HG03066 (cell line): Measurements from ENCODE around the gene ASIP.
A peak's percentile ranks its signal among the peaks of the same experiment; 100 is the strongest.
"Not testable (repeated sequence)": the region's sequence is repeated elsewhere in the genome, so short reads cannot be mapped to it uniquely, and the experiment has no call there.

Experiments
- ATAC-seq: cut with Tn5 transposase; IDR thresholded peaks from one replicate; pipeline ENCODE4 v1.9.1; 2021; ENCODE audit warnings: low read depth; ENCODE audit not compliant: unreplicated experiment

The ASIP gene

DNA sequence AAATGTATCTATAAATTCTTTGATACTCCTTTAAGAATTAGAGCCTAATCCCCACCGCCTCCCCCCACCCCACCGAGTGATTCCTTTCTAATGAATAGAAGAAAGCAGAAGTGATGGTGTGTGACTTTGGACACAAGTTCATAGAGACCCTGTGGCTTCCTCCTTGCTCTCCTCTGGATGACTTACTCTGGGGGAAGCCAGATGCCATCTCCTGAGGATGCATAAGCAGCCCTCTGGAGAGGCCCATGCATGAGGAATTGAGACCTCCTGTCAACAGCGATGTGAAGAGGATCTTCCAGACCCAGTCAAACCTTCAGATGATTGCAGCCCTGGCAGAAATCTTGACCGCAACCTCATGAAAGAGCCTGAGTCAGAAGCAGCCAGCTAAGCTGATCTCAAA lies 40.8 kb downstream of the ASIP start:
- ATAC-seq, result no peak

DNA sequence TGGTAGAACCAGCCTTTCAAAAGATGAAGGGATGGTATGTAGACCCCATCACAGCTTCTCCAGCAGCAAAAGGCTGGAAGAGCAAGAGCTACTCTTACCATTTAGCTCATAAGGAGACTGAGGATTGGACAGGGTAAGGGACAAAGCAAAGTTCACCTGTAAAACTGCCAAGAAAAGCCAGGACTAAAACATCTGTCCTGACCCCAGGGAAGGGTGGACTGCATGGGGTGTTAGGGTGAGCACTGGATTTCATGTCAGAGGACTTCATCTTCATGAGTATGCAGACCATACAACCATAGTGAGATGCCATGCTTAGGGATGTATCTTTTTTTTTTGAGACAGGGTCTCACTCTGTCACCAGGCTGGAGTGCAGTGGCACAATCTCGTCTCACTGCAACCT lies 42.6 kb downstream of the ASIP start:
- ATAC-seq, result no peak

DNA sequence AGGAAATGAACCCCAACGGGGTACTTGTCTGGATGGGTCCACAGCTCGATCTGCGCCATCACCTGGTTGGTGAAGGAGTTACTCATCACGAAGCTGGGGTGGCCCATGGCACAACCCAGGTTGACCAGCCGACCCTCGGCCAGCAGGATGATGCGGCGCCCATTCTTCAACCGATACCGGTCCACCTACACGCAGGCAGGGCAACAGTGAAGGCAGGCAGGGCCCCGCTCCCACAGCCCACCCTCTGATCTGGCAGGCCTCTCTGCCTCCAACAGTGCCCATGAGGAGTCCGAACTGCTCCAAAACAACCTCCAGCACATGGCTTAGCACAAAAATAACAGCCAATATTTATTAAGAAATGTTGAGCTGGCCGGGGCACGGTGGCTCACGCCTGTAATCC lies 44.2 kb downstream of the ASIP start:
- no peak for ATAC-seq

DNA sequence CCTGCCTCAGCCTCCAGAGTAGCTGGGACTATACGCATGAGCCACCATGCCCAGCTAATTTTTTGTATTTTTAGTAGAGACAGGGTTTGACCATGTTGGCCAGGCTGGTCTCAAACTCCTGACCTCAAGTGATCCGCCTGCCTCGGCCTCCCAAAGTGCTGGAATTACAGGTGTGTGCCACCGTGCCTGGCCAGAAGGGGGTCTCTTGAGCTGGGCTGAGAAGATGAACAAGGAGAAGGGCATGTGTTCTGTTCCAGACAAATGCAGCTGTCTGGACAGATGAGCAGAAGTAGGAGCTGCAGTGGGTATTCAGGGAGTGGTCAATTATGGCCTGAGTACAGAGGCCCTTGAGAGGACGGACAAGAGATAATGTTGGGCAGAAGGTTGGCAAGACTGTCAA lies 46.3 kb downstream of the ASIP start:
- ATAC-seq, result not testable (repeated sequence)

DNA sequence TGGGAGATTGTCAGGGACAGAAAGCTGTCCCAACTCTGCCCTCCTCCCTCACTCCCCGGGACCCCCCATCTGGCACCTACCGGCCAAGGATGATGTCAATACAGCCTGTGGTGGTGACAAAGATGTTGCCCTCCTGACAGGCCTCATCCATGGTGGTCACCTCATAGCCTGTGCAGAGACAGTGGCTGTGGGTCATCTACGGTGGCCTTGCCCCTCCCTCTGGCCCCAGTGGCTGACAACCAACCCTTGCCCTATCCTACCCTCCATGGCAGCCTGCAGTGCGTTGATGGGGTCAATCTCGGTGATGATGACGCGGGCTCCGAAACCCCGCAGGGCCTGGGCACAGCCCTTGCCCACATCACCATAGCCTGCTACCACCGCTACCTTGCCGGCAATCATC lies 49.2 kb downstream of the ASIP start:
- no peak for ATAC-seq

DNA sequence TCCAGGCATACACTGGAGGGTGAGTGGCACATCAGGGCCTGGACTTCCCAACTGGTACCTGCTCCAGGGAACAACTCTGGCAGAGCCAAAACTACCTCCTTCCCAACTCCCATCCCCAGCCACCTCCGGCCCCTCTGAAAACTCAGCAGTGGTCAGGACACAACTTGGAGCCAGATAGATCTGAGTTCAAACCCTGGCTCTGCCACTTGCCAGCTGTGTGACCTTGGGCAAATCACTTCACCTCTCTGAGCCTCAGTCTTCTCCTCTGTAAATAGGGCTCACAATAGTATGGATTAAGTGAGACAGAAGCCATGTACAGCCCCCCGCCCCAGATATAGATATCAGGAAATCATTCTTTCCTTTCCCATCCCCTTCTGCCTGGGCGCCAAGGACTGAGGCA lies 51.3 kb downstream of the ASIP start:
- ATAC-seq, result no peak

DNA sequence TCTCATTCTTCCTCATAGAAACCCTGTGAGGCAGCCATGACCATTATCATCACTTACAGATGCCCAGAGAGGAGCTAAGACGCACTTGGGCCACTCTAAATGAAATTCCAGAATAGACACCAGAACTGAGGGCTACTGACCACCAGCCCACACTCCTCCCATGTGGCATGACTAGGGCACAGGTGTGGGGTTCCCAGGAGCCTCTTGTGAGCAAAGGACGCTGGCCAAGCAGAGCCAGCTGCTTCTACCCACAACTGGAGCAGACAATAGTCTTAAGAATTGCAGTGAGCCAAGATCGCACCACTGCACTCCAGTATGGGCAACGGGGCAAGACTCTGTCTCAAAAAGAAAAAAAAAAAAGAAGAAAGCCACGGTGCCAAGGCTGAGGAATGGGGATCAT lies 51.9 kb downstream of the ASIP start:
- no peak for ATAC-seq

DNA sequence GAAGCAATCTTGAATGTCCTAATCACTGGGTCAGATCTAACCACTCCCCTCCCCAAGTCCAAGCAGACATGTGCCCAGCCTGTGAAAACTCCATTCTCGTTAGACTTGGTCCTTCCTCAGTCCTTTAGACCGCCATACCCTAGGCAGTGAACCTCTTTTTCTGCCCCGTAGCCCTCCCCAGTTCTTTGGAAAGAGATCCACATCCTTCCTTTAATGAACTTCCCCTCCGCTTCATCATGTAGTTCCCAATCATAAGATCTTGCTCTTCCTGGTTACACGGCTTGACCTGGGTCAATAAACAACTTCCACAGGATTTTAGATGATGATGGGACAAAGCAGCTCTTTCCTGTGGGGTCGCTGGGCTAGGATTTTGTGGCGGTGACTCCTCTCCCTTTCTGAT lies 52.4 kb downstream of the ASIP start:
- no peak for ATAC-seq

DNA sequence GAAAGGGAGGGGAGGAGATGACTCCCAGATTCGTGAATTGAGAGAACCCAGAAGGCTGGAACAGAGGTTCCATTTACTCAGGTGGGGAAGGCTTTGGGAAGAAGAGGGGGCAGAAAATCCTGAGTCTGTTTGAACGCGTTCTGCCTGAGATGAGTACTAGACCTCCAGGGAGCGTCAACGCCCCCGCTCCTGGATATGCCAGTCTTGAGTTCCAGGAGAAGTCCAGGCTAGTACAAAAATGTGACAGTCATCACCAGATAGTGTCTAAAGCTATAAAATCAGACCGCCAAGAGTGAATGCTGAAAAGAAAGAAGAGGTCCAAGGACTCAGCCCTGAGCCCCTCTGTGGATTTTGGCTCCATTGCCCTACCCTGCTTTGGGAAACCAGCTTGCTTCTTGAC lies 53.3 kb downstream of the ASIP start:
- no peak for ATAC-seq

DNA sequence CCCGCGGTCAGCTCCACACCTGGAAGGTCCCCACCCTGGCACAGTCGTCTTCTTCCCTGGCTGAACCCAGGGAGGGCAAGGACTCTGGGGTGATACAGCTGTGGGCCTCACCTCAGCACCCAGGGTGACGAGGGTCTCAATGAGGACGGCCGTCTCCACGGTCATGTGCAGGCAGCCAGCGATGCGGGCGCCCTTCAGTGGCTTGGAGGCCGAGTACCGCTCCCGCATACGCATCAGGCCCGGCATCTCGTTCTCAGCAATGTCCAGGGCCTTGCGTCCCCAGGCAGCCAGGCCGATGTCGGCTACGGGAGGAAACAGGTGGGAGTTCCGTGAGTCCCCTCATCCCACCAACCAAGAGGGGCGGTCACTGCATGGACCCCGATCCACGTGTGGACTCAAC lies 54.1 kb downstream of the ASIP start:
- no peak for ATAC-seq

DNA sequence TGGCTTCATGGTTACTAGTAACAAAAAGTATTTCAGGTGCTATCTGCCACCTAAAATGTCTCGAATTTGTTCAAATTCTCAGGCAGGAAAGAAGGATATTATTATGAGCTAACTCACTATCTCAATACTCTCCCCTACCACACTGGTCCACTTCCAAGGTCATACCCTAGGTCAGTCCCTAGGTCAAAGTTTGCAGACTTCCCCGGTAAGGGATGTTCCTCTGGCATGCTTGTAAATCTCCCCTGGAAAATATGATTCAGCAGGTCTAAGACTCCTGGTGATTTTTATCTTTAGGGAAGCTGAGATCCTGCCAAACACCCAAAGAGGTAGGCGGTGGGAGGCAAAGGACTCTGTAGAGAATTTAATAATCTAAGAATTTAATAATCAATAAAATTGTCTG lies 55.2 kb downstream of the ASIP start:
- no peak for ATAC-seq

DNA sequence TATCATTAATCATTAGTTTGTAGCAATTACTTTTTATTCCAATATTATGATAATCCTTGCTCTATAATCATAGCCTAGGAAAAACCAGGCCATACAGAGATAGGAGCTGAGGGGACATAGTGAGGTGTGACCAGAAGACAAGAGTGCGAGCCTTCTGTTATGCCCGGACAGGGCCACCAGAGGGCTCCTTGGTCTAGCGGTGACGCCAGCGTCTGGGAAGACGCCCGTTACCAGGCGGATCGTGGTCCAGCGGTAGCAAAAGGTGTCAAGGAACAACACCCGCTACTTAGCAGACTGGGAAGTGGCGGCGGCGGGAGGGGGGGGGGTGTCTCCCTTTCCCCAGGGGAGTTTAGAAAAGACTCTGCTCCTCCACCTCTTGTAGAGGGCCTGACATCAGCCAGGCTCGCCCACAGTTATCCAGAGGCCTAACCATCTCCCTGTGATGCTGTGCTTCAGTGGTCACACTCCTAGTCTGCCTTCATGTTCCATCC lies 57.1 kb downstream of the ASIP start:
- not testable (repeated sequence) for ATAC-seq

DNA sequence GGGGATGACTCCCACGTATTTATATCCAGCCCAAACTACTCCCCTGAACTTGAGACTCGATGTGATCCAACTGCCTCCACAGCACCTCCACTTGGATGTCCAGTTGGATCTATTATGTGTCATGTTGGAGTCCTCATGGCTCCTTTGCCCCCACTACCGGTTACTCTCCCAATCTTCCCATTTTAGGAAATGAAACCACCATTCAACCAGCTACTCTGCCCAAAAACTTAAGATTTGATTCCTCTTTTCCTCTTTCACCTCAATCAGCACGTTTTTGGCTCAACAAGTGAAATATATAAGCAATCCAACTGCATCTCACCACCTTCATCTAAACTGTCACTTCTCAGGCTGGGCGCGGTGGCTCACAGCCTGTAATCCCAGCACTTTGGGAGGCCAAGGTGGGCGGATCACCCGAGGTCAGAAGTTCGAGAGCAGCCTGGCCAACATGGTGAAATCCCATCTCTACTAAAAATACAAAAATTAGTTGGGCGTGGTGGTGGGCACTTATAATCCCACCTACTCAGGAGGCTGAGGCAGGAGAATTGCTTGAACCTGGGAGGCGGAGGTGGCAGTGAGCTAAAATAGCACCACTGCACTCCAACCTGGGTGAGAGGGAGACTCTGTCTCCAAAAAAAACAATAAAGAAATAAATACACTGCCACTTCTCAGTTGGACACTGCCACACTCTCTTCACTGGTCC lies 58.5 kb downstream of the ASIP start:
- no peak for ATAC-seq

DNA sequence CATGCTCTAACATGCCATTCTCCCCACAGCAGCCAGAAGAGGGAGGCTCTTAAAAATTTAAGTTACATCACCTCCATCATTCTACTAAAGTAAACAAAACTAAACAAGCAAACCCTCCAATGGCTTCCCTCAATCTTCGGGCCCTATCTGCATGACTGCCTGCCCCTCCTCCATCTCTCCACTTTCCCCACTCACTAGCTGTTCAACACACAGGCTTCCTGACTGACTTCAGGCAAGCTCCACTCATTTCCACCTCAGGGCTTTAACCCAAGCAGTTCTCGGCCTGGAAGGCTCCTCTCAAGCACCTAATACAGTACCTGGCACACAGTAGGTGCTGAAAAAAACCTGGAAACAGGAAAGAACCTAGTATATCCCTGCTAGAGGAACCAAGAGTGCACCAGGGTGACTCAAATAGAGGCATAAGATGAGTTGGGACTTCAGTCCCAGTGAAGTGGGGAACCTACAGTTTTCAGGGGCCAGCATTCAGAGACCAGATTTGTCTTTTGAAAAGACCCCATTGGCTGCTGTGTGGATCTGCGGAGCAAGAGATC lies 59.1 kb downstream of the ASIP start:
- ATAC-seq, result no peak

DNA sequence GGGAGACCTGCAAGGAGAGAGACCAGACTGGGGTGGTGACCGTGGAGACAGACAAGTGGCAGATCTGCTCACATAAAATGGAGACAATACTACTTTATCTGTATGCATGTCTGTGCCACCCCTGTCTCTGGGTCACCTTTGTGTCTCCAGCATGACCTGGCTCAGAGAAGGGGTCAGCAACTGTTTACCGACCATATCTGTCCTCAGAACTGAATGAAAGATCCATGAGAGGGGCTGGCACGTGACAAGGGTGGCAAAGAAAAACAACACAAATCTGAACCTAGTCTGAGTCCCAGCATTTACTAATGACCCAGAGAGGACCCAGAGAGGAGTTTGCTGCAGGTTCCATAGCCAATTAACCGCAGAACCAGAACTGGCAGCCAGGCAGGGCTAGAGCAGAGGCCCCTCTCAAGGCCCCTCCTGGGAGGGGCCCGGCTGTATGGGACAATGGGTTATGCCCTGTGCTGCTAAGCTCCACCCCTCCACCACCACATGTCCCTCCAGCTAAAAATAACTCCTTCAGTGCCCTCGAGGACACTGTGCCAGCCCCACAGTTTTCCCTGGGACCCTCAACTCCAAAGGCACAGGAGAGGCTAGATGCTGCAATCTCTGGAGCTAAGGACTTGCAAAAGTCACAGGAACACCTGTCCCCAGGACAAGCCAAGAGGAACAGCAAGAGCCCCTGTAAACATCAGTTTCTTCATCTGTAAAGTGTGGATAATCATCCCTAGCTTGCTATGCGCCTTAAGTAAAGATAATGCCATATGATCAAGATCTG lies 59.8 kb downstream of the ASIP start:
- ATAC-seq, result no peak

DNA sequence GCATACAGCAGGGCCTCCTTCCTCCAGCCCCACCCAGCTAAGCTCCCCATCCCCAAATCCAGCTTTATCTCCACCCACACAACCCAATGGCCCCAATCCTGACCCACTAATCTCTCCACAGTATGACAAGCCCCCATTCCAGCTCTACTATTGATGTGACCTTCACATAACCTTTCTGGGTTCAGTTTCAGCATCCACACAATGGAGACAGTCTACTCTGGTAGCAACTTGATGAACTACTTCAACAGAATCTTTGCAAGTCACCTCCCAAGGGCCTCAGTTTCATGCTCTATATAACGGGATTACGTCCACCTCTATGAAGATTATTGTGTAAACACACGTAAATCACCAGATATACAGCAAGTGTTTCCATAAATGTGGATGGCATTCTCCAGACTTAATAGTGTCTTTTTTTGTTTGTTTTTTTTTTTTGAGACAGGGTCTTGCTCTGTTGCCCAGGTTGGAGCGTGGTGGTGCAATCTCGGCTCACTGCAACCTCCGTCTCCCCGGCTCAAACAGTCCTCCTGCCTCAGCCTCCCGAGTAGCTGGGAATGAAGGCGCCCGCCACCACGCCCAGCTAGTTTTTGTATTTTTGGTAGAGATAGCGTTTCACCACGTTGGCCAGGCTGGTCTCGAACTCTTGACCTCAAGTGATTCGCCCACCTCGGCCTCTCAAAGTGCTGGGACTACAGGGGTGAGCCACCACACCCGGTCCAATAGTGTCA lies 60.5 kb downstream of the ASIP start:
- no peak for ATAC-seq

DNA sequence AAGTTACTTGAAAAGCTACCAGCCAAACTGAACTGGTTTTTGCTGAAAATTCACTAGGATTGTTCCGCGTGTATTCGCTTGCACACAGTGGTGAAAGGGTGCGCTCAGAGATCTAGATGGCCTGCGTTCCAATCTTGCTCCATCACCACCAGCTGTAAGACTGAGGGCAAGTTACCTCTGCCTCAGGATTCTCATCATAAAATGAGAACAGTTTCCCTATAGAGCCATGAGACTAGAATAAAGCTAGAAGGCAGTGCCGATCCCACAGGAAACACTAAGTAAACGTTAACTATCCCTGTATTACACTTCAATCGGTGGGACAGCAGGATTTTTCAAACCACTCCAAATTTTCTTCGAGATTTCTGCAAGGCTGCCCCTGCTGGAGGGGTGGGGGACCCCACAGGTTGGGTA lies 61.1 kb downstream of the ASIP start:
- ATAC-seq, result no peak

DNA sequence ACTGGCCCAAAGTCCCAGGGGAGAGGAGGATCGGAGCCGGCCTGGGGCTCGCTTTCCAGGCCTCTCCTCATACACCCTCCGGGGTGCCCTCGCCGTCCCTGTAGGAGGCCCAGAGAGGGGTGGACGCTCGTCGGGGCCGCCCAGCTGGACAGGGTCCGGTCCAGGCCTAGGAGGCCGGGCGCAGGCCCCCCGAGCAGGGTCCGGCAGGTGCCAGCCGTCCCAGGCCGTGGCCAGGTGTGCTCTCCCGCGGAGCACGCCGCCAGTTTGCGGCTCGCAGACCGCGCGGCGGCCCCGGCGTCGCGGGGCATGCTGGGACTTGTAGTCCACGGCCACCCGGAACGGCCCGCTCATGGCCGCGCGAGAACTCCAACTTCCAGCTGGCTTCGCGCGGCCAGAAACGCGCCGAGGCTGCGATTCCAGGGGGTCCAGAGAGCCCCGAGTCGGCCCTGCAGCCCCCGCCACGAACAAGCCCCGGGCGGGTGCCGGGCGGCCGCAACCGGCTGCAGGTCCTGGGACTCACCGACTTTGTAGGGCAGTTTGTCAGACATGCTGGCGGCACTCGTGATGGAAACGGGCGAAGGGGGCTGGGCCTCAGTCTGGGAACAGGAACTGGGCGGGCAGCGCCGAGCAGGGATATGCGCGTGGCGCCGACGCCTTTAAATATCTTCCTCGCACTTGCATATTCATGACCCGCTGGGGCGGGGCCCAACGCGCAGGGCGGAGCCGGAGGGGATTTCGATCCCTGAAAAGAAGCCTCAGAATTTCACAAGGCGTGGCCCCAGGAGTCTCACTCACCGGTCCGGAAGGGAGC lies 61.7 kb downstream of the ASIP start, which contains the start of gene AHCY:
Gene AHCY (minus strand): TSS at position 633 of the 811 bp plus-strand sequence. CDS start 85 bp downstream, at position 548.
- peak; percentile 81 for ATAC-seq

DNA sequence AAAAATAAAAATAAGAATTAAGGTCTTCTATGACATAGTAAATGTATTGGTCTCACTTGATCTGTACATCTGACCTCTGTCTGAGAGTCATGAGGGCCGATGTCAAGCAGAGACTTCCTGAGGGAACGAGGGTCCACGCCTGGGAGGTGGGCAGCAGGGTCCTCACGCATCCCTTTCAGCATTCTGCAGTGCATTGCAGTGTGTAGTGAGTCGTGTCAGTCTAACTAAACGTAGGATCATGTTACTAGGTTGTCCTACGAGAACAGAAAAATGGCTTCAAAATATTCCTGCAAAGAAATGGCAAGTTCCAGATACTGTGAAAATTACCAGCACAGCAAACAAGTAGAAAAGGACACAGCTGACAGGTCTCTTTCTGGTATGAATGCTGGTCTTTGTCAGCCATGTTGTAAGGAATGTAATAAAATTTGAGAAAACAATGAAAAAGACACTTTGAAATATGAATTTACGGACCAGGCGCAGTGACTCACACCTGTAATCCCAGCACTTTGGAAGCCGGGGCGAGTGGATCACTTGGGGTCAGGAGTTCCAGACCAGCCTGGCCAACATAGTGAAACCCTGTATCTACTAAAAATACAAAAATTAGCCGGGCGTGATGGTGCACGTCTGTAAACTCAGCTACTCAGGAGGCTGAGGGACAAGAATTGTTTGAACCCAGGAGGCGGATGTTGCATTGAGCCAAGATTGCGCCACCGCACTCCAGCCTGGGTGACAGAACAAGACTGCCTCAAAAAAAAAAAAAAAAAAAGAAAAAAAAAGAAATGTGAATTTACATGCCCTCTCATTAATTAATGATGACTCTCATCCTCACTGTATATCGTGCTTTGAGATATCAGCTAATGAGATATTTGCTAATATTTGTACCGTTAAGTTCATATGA lies 64.4 kb downstream of the ASIP start:
- no peak for ATAC-seq
